Esophagus (tissue), 2 donors: ENCODE measurements around the gene NLRP1. TPM values are rescaled to one million over a fixed set of nuclear protein-coding genes. Genes with fewer than 3 reads are reported as not detected.

Experiments
- H3K27ac ChIP-seq, 2 donors: one replicate each; pipeline ENCODE4 v1.5.1; 2013; ENCODE audit warnings: low read depth in 2 of 2, mild to moderate bottlenecking in 2 of 2, inconsistent platforms in 1 of 2, low read length in 1 of 2, moderate library complexity in 1 of 2
- H3K27me3 ChIP-seq, 2 donors: one replicate each; pipeline ENCODE4 v1.6.1; 2013; ENCODE audit warnings: low read length in 2 of 2, control low read depth in 1 of 2, mild to moderate bottlenecking in 1 of 2; ENCODE audit not compliant: insufficient read depth in 2 of 2, control insufficient read depth in 1 of 2
- H3K36me3 ChIP-seq, 2 donors: one replicate each; pipeline ENCODE4 v1.6.1; 2013; ENCODE audit warnings: low read length in 1 of 2; ENCODE audit not compliant: control insufficient read depth in 2 of 2, insufficient read depth in 2 of 2
- H3K4me1 ChIP-seq, 2 donors: one replicate each; pipeline ENCODE4 v1.6.1; 2013; ENCODE audit warnings: low read length in 1 of 2; ENCODE audit not compliant: control insufficient read depth in 2 of 2, insufficient read depth in 2 of 2
- H3K4me3 ChIP-seq, 2 donors: one replicate each; pipeline ENCODE4 v1.5.1; 2013; ENCODE audit warnings: low read length in 2 of 2, mild to moderate bottlenecking in 2 of 2, low read depth in 1 of 2, moderate library complexity in 1 of 2
- H3K9me3 ChIP-seq, 2 donors: one replicate each; pipeline ENCODE4 v1.6.1; 2013; ENCODE audit warnings: mild to moderate bottlenecking in 2 of 2, low read depth in 1 of 2, low read length in 1 of 2, moderate library complexity in 1 of 2; ENCODE audit not compliant: control insufficient read depth in 2 of 2, insufficient read depth in 1 of 2
- WGBS, 2 donors: extraction: QIAGEN DNeasy Blood & Tissue Kit; methylation state at CpG; one replicate each; pipeline ENCODE4 v1.1.7; 2013; 5-methylcytosine and 5-hydroxymethylcytosine counted together
- polyA plus RNA-seq, 2 donors: library from polyadenylated mRNA; stranded (reverse); fragments of 200-250 nt; gene quantifications; one replicate each; pipeline ENCODE4 v1.2.3, GENCODE V29; 2013
- donor health status: healthy with polysubstance abuse.
- donor health status: Bipolar disorder and iron deficiency.

The NLRP1 gene
- polyA plus RNA-seq, 2 donors: 8.6 to 26.4 TPM

- H3K36me3 ChIP-seq: peaks cover 8 to 17% of the 10 kb centered on the region in 2 donors
- no peaks in the 10 kb centered on the region for H3K4me1 ChIP-seq
- no peaks in the 10 kb centered on the region for H3K27me3 ChIP-seq
- no peak overlapping the region for H3K4me3 ChIP-seq
- no peaks in the 10 kb centered on the region for H3K9me3 ChIP-seq
- WGBS, 2 donors: 92 to 94% methylated on average over 2 of the region's 2 CpGs
- no peak overlapping the region for H3K27ac ChIP-seq
These were observed 110.4 kb downstream of the NLRP1 start for GRCh38 chr17:5473906-5474305.

- 81 to 89% methylated on average over 3 of the region's 3 CpGs for WGBS, 2 donors
- Histone ChIP-seq H3K9me3 (no peaks in the 10 kb centered on the region), H3K4me1 (no peaks in the 10 kb centered on the region), H3K36me3 (peaks cover 8 to 11% of the 10 kb centered on the region in 2 donors), H3K27me3 (no peaks in the 10 kb centered on the region), H3K27ac (no peak overlapping the region), H3K4me3 (no peak overlapping the region)
These were observed 111.8 kb downstream of the NLRP1 start for GRCh38 chr17:5472511-5472910.

- H3K4me1 ChIP-seq: peaks cover 0 to 2% of the 10 kb centered on the region in 2 donors
- no peaks in the 10 kb centered on the region for H3K9me3 ChIP-seq
- no peaks in the 10 kb centered on the region for H3K27me3 ChIP-seq
- peaks cover 2 to 3% of the 10 kb centered on the region in 2 donors for H3K36me3 ChIP-seq
- H3K27ac ChIP-seq: peak overlapping the region in 1 of 2 donors; percentile 70
- WGBS, 2 donors: 0 to 1% methylated on average over 17 of the region's 17 CpGs
- H3K4me3 ChIP-seq: peak overlapping the region; percentile 81 to 96
These were observed 116.2 kb downstream of the NLRP1 start for GRCh38 chr17:5468075-5468473.

- Histone ChIP-seq H3K4me1 (peaks cover 0 to 2% of the 10 kb centered on the region in 2 donors), H3K36me3 (peaks cover 3 to 4% of the 10 kb centered on the region in 2 donors), H3K9me3 (no peaks in the 10 kb centered on the region), H3K27me3 (no peaks in the 10 kb centered on the region), H3K27ac (no peak overlapping the region), H3K4me3 (peak overlapping the region; percentile 21 to 81)
- WGBS, 2 donors: 7 to 9% methylated on average over 8 of the region's 8 CpGs
These were observed 116.9 kb downstream of the NLRP1 start for GRCh38 chr17:5467416-5467815.

GRCh38 chr17:5466295-5466694 is 118.0 kb downstream of the NLRP1 start:
- Histone ChIP-seq H3K4me3 (no peak overlapping the region), H3K36me3 (peaks cover 3 to 4% of the 10 kb centered on the region in 2 donors), H3K27ac (no peak overlapping the region), H3K9me3 (no peaks in the 10 kb centered on the region), H3K27me3 (no peaks in the 10 kb centered on the region), H3K4me1 (peaks cover 0 to 2% of the 10 kb centered on the region in 2 donors)
- WGBS, 2 donors: 90 to 93% methylated on average over 4 of the region's 4 CpGs

- Histone ChIP-seq H3K9me3 (no peaks in the 10 kb centered on the region), H3K36me3 (peaks cover 7 to 9% of the 10 kb centered on the region in 2 donors), H3K4me1 (peaks cover 0 to 2% of the 10 kb centered on the region in 2 donors), H3K4me3 (no peak overlapping the region), H3K27ac (no peak overlapping the region), H3K27me3 (no peaks in the 10 kb centered on the region)
- WGBS, 2 donors: 85 to 87% methylated on average over 10 of the region's 10 CpGs
These were observed 119.4 kb downstream of the NLRP1 start for GRCh38 chr17:5464717-5465507.

Other genes with a start within 250 kb of the NLRP1 start
- 10 to 100 TPM; 55.3 to 65.7 TPM for gene NUP88, start 164.8 kb downstream of the NLRP1 start, polyA plus RNA-seq
- 10 to 100 TPM; 22.1 to 23.9 TPM for gene RPAIN, start 164.3 kb downstream of the NLRP1 start, polyA plus RNA-seq
- gene C1QBP, start 145.4 kb downstream of the NLRP1 start, polyA plus RNA-seq: 100 to 1,000 TPM; 118 to 204 TPM
- gene DHX33, start 115.5 kb downstream of the NLRP1 start, polyA plus RNA-seq: 1 to 10 TPM; 5.0 to 5.2 TPM
- 10 to 100 TPM; 40.1 to 53.8 TPM for gene DERL2, start 98.3 kb downstream of the NLRP1 start, polyA plus RNA-seq
- 10 to 100 TPM in 1 of 2 donors, 1 to 10 TPM in 1; 7.6 to 10.5 TPM for gene MIS12, start 97.9 kb downstream of the NLRP1 start, polyA plus RNA-seq